NCI-H1436 (cell line): ENCODE measurements around the gene PTMS.

Experiments used
- DNase-seq: peaks from one replicate; lab custom pipeline; 2025; lab: John Stamatoyannopoulos, UW

The PTMS gene

DNA sequence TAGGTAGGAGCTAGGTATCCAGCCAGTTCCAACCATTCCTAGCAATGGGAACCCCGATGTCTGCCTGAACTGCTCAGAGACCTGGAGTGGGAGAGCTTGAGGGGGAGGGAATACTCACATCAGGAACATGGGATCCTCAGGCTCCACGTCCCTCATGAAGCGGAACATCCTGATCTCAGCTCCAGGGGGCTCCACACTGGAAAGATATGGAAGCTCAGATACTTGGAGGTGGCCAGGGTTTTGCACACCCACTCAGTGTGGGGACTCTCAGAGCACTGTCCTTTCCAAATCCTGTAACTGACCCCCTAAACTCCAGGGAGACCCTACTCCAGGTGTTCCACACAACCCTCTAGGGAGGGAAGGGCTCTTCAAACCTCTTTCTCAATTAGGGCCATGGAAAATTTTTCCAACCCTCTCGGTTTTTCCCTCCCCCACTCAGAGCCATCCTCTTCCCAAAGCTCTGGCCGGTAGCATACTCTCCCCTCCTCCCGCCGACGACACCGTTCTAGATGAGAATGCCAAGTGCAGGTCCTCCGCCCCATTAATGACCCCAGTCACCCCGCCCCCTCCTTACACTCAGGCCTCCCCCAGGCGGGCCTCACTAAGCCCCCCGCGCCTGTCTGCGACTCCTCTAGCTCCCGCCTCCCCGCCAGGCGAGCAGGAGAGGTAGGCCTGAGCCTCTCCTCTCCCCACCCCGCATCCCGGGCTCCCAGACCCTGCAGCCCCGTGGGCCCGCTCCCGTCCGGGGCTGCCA, 13.8 kb upstream of the PTMS start:
- DNase-seq: peak; percentile 29

DNA sequence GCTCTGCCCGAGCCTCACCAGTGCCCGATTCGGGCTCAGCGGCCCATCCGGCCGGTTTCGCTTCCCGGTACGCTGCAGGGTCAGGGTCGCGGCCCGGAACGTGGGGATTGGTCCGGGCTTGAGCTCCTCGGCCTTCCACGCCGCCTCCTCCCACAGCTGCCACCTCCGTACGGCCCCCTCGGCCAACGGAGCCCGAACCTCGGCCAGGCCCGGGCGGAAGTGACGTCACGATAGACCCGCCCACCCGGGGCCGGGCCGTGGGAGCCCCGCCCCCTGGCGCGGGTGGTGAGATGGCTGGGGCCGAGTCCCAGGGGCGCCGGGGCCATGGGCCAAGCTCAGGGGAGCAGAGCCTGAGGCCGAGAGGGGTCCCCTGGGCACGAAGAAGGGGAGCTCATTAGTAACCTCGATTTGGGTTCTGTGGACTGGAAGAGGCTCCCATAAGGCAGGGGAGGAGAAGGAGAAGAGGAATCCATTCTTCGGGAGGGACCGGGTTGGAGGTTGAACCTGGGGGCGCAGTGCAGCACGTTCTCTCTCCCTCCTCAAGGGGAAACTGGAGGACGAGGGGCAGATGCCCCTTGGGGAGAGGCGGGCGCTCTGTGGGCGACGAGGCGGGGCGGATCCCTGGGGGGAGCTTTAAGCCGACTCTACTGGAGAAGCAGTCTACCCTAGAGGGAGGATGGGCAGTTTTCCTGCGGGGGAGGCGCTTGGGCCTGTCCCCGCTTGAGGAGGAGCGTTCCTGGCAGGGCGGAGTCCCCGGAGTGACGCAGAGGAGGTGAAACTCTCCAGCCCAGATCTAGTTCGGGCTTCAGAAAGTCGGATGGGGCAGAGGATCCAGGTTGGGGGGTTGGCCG, 13.0 kb upstream of the PTMS start, which contains the start of gene MLF2:
TSS of gene MLF2 (minus strand) at position 221 of the 851 bp plus-strand sequence. CDS start 807 bp downstream, outside the sequence.
- peak; percentile 98 for DNase-seq

DNA sequence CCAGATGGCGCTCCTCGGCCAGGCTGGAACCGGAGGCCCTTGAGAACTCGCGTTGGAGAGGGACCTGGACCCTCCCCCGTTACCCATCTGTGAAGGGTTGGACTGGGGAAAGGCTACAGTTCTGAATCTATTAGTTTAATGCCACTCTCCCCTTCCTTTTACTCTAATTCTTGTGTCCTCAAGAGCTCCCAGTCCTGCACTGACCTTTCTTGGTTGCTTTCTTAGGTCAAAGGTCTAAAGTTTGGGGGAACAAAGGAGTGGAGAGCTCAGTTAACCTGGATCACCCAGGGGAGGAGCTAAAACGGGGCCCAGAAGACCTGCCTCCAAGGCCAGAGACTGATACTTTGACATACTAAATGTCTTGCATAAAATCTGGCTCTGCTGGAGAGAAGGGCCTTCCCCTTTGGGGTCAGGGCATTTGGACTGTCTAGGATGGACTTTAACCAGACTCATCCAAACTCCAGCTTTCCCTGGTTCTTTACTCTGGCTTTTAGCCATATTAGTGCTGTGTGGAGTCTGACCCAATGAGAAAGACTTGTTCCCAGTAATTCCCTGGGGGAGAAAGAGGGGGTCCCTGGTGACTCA, 12.3 kb upstream of the PTMS start:
- DNase-seq: no peak

DNA sequence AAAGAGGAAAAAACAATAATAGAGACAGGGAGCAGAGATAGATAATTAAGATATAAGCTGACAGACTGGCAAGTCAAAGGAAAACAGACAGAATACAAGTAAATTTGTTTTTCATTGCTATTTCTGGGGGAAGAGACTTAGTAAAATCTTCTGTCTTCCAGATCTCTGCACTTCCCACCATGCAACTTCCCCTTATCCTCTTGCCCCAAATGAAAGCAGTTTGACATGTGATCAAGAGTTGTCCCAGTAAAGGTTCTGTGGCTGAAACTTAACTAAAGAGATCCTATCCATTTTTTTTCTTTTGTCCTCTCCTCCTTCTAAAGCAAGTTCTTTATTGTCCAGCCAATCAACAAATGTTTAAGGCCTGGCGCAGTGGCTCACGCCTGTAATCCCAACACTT, 11.8 kb upstream of the PTMS start:
- DNase-seq: no peak

DNA sequence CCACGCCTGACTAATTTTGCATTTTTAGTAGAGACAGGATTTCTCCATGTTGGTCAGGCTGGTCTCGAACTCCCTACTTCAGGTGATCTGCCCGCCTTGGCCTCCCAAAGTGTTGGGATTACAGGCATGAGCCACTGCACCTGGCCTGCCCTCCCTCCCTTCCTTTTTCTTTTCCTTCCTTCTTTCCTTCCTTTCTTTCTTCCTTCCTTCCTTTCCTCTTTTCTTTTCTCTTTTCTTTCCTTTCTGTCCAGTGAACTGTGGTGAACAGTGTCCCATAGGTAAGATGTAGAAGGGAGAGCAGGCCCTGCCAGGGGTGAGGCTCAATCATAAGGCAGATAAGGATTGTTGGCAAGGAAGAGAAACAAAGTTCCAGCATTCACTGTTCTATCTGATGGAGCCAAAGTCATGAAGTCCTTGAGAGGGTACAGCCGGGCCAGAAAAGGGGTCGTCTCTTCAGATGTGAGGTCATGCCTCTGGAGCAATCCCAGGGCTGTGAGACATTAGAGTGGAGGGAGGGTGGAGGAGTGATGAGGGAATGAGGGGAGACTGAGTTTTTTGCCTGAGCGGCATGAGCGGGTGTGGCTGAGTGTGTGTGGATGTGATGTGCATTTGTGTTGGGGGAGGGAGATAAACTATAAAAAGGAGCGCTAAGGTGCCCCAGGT, 9.0 kb upstream of the PTMS start:
- DNase-seq: no peak

DNA sequence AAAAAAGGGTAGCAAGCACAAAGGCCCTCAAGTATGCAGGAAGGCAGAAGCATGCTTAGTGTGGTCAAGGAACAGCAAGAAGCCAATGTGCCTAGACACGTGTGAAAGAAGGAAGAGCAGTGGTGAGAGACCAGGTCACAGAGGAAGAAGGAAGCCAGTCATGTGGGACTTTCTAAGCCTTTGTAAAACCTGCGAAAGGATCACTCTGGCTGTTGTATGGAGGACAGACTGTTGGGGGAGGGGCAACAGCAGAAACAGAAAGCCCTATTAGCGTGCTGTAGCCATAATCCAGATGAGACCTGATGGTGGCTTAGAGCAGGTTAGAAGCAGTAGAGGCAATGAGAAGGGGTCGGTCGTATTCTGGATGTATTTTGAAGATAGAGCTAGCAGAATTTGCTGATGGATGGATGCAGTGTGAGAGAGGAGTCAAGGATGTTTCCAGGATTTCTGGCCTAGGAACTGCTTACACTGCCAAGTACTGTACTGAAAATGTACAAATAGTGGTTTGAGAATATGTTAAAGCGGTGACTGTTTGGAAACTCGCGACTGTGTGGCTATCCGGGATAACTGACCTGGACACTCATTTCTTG, 7.6 kb upstream of the PTMS start:
- DNase-seq: no peak

DNA sequence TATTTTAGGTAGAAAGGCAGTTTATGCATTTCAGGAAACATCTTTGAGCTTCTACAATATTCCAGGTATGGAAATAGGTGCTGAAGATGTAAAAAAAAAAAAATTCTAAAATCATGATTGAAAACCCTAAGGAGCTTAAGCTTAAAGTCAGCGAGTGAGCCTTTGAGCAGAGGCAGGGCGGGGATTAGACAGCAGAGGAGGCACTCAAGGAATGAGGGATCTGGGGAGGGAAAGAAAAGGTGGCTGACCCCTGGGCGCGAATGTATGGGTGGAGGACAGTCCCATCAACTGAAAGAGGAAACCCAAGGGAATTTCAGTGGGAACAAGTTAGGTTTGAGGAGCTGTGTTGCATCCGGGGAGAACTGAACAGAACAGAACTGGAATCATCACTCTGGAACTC, 6.4 kb upstream of the PTMS start:
- DNase-seq: no peak

DNA sequence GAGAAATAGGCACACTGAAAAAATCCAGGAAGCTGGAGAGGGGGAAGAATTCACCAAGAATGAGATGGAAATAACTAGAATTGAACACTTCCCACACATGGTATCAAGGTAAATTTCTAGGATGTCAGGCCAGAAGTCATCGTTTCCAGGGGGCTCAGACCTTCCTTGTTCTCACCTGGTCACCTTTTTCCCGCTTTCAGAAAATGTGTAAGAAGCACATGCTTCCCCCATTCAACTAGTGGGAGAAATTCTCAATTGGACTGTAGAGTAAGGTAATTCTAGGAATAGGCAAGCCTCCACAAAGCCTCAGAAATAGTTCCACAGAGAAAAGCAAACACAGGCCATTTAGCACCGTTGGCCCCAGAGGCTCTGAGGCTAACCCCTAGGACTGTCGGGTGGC, 2.8 kb upstream of the PTMS start:
- DNase-seq: no peak

DNA sequence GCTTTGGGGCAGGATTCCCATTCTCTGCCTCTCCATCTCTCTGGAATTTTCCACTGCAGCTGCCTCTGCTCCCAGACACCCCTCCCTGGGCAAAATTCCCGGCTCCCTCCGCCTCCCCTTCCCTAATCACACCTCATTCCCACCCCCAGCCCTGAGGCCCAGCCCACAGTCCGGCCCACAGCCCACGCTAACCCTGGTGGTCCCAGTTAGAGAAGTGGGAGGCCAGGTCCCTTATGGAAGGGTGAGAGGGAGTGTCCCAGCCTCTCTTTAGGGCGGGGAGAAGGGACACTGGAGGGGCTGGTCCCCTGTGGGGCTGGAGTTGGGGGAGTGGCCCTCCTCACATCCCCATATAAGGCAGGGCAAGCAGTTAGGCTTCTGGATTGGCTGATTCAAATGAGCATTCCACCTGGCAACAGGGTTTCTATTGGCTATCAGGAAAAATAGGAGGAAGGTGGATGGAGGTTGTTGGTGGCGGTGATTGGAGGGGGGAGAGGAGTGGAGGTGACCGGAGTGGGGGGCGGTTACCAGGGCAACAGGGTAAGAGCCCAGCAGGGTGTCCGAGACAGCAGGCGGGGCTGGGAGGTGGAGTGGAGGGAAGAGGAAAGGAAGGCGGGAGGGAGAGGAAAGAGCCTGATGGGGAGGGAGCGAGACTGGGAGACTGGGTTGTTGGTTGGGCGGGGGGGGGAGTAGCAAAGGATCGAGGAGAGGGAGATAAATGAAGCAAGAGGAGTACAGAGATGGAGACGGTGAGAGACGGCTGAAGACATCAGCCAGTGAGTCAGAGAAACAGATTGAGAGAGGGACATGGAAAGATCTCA, 1.9 kb upstream of the PTMS start:
- peak; percentile 98 for DNase-seq

DNA sequence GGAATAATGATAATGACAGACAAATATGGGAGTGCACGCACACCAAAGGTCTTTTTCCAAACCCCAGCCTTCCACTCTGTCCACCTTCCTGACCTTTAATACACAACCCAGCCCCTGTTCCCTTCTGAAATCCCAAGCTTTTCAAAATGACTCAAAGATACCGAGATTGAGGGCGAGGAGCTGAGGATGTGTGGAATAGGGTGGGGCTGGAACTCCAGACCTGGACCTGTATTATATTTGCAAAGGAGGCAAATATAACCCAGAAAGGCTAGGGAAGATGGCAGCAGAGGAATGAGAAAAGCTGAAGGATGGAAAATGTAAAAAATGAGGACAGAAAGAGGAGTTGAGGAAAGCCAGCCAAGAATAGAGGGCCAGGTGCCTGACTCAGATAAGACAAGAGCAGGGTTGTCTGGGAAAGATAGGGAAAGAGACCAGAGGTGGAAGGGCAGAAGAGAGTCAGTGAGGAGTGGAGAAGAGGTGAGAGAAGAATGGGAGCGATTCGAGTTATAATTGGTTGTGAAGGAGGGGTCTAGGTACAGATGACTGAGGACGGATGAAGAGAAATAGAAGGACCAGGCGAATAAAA, 1.0 kb upstream of the PTMS start:
- no peak for DNase-seq

DNA sequence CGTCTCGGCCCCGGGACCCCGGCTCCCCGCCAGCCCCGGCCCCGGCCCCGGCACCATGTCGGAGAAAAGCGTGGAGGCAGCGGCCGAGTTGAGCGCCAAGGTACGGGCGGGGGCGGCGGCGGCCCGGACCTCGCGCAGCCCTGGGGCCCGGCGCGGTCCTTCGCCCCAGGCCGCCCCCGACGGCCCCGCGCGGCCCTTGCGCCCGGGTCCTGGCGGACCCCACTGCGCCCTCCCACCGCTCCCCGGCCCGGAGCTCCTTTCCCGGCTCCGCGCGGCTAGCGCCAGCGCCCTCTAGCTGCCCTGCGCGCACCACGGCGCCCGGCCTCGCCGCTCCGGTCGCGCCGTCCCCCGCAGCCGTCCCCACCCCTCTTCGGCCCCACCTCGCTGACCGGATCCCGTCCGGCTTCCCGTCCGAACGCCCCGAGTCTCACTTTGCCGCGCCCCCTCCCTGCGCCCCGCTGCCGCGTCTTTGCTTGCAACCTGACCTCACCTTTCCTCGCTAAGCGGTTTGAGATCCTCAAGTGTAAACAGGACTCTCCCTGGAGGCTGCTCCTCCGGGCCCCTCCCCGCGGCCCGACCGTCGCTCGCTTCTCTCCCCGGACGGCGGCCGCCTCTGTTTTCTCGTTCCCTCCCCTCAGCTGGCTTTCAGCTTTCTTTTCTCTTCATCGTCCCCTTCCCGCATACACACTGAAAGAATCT, 637 bp downstream of the PTMS start:
- DNase-seq: peak; percentile 46

DNA sequence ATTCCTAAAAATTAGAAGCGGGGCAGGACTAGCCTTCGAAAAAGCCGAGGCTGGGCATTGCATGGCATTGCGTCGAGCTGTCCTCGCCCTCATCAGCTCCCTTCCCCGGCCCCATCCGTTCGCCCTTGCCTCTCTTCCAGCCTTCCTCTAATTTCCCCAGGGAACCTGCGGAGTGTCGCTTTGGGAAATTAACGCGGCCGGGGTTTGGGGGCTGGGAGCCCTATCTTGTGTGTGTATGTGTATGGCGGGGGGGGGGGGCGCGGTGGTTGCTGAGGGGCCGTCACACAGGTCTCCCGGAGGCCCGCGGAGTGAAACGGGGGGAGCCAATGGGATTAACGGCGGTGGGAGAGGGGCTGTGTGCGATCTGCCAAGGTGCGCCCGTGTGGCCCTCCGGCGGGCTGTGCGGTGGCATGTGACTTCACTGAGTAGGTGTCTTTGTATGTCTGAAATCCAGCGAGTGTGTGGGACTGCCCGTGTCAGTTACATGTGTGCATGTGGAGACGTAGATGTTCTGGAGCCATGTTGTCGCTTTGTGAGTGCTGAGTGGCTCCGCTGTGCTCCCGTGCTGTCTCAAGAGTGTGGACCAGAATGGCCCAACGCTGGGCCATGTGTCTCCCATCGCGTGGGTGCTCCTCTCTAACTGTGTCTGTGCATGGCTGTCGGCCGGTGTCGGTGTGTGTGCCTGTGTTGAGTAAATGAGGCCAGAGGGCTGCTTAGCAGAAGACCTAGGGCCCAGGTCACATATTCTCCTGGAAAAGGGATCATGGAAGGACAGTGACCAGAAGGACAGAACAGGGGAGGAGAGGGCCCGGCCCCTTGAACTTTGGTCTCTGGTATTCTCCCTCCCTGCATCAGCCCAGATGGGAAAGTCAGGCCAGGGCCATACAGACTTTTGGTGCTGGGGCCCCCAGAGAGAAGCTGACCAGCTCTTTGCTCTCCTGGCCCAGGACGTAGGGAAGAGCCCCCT, 1.5 kb downstream of the PTMS start:
- DNase-seq: no peak

DNA sequence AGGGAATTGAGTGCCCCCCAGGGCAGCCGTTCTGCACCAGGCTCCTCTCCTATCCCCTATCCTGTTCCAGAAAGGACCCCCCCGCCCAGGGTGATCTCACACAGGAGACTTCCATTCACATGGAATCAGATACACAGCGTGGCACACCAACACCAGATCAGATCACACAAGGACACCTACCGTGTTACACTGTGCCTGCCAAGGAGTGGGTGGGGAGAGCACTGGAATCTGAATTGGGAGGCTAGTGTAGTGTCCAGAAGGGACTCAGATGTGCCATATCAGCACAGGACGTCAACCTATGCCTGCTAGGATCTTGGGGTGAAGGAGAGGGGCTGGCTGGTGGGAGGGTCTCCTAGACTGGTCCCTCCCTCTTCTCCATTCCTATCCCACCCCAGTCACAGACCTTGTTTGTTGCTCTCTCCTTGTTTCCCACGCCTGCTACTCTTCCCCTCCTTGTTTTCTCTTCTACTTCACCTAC, 2.3 kb downstream of the PTMS start:
- DNase-seq: no peak

DNA sequence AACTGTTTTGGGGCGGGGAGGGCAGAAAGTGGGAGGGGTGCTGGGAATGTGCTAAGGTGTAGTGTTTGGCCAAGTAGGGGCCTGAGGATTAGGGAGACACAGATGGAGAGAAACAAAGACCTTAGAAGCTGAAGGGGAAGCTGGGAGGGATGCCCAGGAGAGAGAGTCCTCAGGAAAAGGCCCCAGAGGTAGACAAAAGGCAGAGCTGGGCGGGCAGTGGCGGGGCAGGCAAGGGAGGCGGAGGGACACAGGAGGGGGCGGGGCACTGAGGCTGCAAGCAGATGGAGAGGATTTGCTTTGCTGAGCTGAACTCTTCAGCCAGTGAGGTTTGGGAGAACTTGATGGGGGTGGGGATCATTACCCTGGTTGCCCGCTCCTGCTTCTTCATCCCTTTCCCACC, 2.8 kb downstream of the PTMS start:
- DNase-seq: no peak

DNA sequence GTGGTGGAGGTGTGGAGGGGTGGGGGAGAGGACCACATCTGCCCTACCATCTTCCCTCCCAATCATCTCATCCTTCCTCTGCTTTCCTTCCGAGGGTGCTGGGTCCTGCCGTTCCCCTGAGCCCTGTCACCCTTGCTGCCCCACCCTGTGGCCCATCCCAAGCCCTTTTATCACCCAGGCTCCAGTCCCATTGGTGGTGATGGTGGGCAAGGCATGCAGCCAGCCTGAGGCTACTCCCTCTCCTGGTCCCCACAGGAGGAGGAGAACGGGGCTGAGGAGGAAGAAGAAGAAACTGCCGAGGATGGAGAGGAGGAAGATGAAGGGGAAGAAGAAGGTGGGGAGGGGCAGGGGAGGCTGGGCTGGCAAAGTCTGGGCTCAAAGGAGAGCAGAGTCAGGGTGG, 3.5 kb downstream of the PTMS start:
- DNase-seq: no peak

DNA sequence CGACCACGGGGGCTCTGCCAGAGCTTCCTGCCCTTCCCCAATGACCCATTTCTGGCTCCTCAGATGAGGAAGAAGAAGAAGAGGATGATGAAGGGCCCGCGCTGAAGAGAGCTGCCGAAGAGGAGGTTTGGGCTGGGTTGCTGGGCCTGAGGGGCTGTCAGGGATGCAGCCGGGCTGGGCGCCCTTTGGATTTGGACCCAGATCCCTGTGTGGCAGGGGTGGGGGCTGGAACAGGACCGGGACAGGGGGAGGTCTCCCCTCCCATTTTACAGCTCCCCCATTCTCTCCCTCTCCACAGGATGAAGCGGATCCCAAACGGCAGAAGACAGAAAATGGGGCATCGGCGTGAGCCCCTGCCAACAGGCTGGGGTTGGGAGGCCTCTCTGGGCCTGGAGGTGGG, 3.9 kb downstream of the PTMS start:
- DNase-seq: no peak

DNA sequence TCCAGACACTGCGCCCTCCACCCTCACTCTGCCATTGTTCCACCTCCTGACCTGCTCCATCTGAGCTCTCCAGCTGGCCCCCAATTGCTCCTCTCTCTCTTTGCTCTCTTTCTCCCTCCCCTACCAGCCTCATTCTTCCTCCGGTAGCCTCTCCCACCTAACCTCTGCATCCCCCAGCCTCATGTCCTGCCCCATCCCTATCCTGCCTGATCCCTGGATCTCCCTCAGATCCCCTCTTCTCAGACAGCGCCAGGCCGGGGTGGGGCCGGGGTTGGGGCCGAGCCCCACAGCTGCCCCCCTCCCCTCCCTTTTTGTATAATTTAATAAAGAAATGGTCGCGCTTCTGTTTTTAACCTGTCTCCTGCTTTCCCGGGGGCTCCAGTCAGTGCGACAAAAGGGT, 4.4 kb downstream of the PTMS start:
- no peak for DNase-seq

DNA sequence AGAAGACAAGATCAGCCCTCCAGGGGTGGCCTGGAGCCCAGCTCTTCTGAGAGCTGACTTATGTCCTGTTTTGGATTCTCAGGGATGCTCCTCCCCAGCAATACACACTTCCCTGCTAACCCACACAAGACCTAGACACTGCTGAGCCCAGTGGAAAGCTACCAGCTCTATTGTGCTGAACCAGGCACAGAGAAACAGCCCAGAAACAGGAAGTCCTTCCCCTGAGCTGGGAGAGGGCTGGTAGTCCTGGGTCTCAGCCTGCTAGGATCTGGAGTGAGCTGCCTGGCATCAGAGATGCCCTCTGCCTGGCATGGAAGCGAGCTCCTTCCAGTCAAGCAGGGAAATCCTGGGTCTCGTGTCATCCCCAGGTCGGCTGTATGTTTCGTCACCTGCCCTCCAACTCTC, 4.9 kb downstream of the PTMS start:
- DNase-seq: no peak
